HepG2 (cell line): ENCODE results near the gene TCF7L2. TPM values are rescaled to one million over a fixed set of nuclear protein-coding genes. Genes with fewer than 3 reads are reported as not detected.

Source experiments
- ATAC-seq: fragments of 200-7000 bp; cut with Tn5 transposase; 3 replicates; pipeline ENCODE4 v1.9.1; 2020; ENCODE audit warnings: mild to moderate bottlenecking, moderate library complexity
- BruUV-seq: library from RNA; stranded (reverse); fragments of 400-500 nt; replicated peaks from 2 replicates; lab custom pipeline; 2021; lab: Mats Ljungman, UMichigan
- CTCF ChIA-PET: fragments of 300-600 bp; formaldehyde crosslinking; extraction: SDS; loops from one replicate; lab custom pipeline; 2021; ENCODE audit warnings: low total read pairs, inconsistent platforms, low intra/inter-chr PET ratio; lab: Yijun Ruan, JAX
- POLR2A ChIA-PET: fragments of 350-600 bp; sonication (Branson Sonifier 250); formaldehyde crosslinking; loops from one replicate; lab custom pipeline; 2020; ENCODE audit warnings: antibody characterized with exemption, inconsistent platforms; lab: Yijun Ruan, JAX
- DNase-seq: peaks from one replicate; pipeline ENCODE4 v3.0.0-alpha.2; 2015; ENCODE audit warnings: low spot score
- FAIRE-seq: peaks from 3 replicates; lab custom pipeline; 2011; peaks lifted over from hg19 to GRCh38; lab: Jason Lieb, UNC
- H2AFZ ChIP-seq: one replicate; pipeline ENCODE4 v1.6.1; 2011; ENCODE audit warnings: low read length, inconsistent platforms
- H3K27ac ChIP-seq: fragments of 300-600 bp; 3 replicates; pipeline ENCODE4 v1.8.0; 2011; ENCODE audit warnings: mixed run types, mild to moderate bottlenecking, mixed read lengths, low read length, inconsistent platforms; ENCODE audit not compliant: insufficient read depth; ENCODE audit errors: extremely low read length
- H3K27me3 ChIP-seq, 2 experiments: fragments of 200-600 bp in 1 of 2; 2 replicates in 1 of 2; 3 replicates in 1 of 2; pipeline versions ENCODE4 v1.6.0 to v1.8.0; 2011; ENCODE audit warnings: low read length in 2 of 2, mild to moderate bottlenecking in 2 of 2, moderate library complexity in 2 of 2, inconsistent platforms in 1 of 2; ENCODE audit not compliant: insufficient read depth in 2 of 2, control insufficient read depth in 1 of 2
- H3K36me3 ChIP-seq, 2 experiments: fragments of 200-600 bp in 1 of 2; replicated peaks in 1 of 2; 2 replicates in 1 of 2; 3 replicates in 1 of 2; pipeline versions ENCODE4 v1.5.1 to v1.8.0; 2011; ENCODE audit warnings: low read length in 2 of 2, inconsistent platforms in 1 of 2; ENCODE audit not compliant: insufficient read depth in 2 of 2, control insufficient read depth in 1 of 2
- H3K4me1 ChIP-seq: 2 replicates; pipeline ENCODE4 v1.5.1; 2012; ENCODE audit warnings: low read length, inconsistent platforms; ENCODE audit not compliant: insufficient read depth
- H3K4me2 ChIP-seq: 2 replicates; pipeline ENCODE4 v1.6.0; 2011; ENCODE audit warnings: low read depth, low read length, inconsistent platforms
- H3K4me3 ChIP-seq, 3 experiments: fragments of 200-600 bp in 1 of 3; sonication (generic), shearing (Covaris generic) in 1 of 3; replicated peaks in 1 of 3; 2 replicates each; pipeline ENCODE4 v1.5.1; 2011 to 2016; ENCODE audit warnings: low read length in 3 of 3, inconsistent platforms in 2 of 3, low read depth in 2 of 3, mild to moderate bottlenecking in 2 of 3, control low read depth in 1 of 3, mixed read lengths in 1 of 3; ENCODE audit not compliant: insufficient read depth in 1 of 3
- H3K79me2 ChIP-seq: one replicate; pipeline ENCODE4 v1.6.1; 2011; ENCODE audit warnings: low read length, inconsistent platforms; ENCODE audit not compliant: insufficient read depth
- H3K9ac ChIP-seq: 2 replicates; pipeline ENCODE4 v1.6.0; 2011; ENCODE audit warnings: mild to moderate bottlenecking, low read depth, low read length, inconsistent platforms; ENCODE audit not compliant: insufficient read depth
- H3K9me3 ChIP-seq: 2 replicates; pipeline ENCODE4 v1.5.1; 2012; ENCODE audit warnings: mild to moderate bottlenecking, low read length
- H4K20me1 ChIP-seq: 2 replicates; pipeline ENCODE4 v1.6.0; 2011; ENCODE audit warnings: inconsistent platforms, mild to moderate bottlenecking, low read length, moderate library complexity; ENCODE audit not compliant: insufficient read depth
- CREBL2 ChIP-seq: sonication (generic); formaldehyde crosslinking; IDR thresholded peaks from 2 replicates; pipeline ENCODE4 v1.8.1; 2023; ENCODE audit warnings: missing genetic modification reagents, mild to moderate bottlenecking, borderline replicate concordance
- KAT7 ChIP-seq: IDR thresholded peaks from 2 replicates; pipeline ENCODE4 v1.6.1; 2018; ENCODE audit warnings: borderline replicate concordance, missing compliant biosample characterization
- KDM6A ChIP-seq: IDR thresholded peaks from 2 replicates; pipeline ENCODE4 v1.6.1; 2016; ENCODE audit warnings: low read depth
- MAFK ChIP-seq, 2 experiments: IDR thresholded peaks in 1 of 2; conservative IDR thresholded peaks in 1 of 2; 2 replicates each; pipeline ENCODE4 v1.6.1; 2011; ENCODE audit warnings: improper control_type of control experiment in 2 of 2, low read length in 2 of 2
- SMARCC2 ChIP-seq: fragments of 450-650 bp; IDR thresholded peaks from 2 replicates; pipeline ENCODE4 v1.6.1; 2017; ENCODE audit warnings: antibody characterized with exemption, mild to moderate bottlenecking
- UBTF ChIP-seq: sonication (generic); formaldehyde crosslinking; IDR thresholded peaks from 2 replicates; pipeline ENCODE4 v1.4.0; 2020; ENCODE audit warnings: mild to moderate bottlenecking, missing genetic modification reagents
- USF2 ChIP-seq, 2 experiments: sonication (generic) in 1 of 2; formaldehyde crosslinking in 1 of 2; IDR thresholded peaks; 2 replicates each; pipeline versions ENCODE4 v1.5.1 to v1.6.1; 2011 to 2020; ENCODE audit warnings: borderline replicate concordance in 1 of 2, low read depth in 1 of 2, low read length in 1 of 2, mild to moderate bottlenecking in 1 of 2, missing genetic modification reagents in 1 of 2, moderate library complexity in 1 of 2
- ZBTB37 ChIP-seq: sonication (generic); formaldehyde crosslinking; IDR thresholded peaks from 2 replicates; pipeline ENCODE4 v1.4.0; 2020; ENCODE audit warnings: mild to moderate bottlenecking, missing genetic modification reagents
- ZBTB49 ChIP-seq: sonication (generic); formaldehyde crosslinking; IDR thresholded peaks from 2 replicates; pipeline ENCODE4 v1.4.0; 2020; ENCODE audit warnings: missing genetic modification reagents, borderline replicate concordance
- ZFP37 ChIP-seq: sonication (generic); formaldehyde crosslinking; IDR thresholded peaks from 2 replicates; pipeline ENCODE4 v1.4.0; 2020; ENCODE audit warnings: missing genetic modification reagents, borderline replicate concordance
- ZFX ChIP-seq: sonication (generic); formaldehyde crosslinking; IDR thresholded peaks from 2 replicates; pipeline ENCODE4 v1.4.0; 2020; ENCODE audit warnings: mild to moderate bottlenecking, low read depth, missing genetic modification reagents, moderate library complexity
- ZNF10 ChIP-seq: sonication (generic); formaldehyde crosslinking; IDR thresholded peaks from 2 replicates; pipeline ENCODE4 v1.4.0; 2020; ENCODE audit warnings: mild to moderate bottlenecking, low read depth, missing genetic modification reagents, borderline replicate concordance
- ZNF615 ChIP-seq: sonication (generic); formaldehyde crosslinking; IDR thresholded peaks from 2 replicates; pipeline ENCODE4 v1.5.0; 2020; ENCODE audit warnings: mild to moderate bottlenecking, missing genetic modification reagents, borderline replicate concordance
- WGBS: methylation state at CpG from one replicate; pipeline ENCODE4 v1.1.6; 2017; ENCODE audit warnings: low lambda C conversion rate; 5-methylcytosine and 5-hydroxymethylcytosine counted together
- in situ Hi-C: cut with HindIII; loops from 2 replicates; pipeline ENCODE4 v1.10.0; 2017; ENCODE audit warnings: low pct_unique_long_range_greater_than_20kb; ENCODE audit not compliant: extremely low pct_ligation_motif_present
- intact Hi-C: fragments of 100-400 bp; cut with micrococcal nuclease; formaldehyde crosslinking; loops from one replicate; pipeline ENCODE4 v1.10.0; 2022; ENCODE audit not compliant: unreplicated experiment
- polyA plus RNA-seq, 8 experiments: library from polyadenylated mRNA; depleted of rRNA in 3 of 8; stranded (reverse) in 7 of 8; unstranded in 1 of 8; fragments of >200 nt; fragmentation: Illumina TruSeq in 4 of 8; extraction: Trizol in 4 of 8; gene quantifications; 2 replicates each; pipeline versions ENCODE4 v1.2.1 to v1.2.3, GENCODE V29; 2011 to 2016; ENCODE audit warnings: low read depth in 4 of 8, missing spikeins in 1 of 8, mixed read lengths in 1 of 8; ENCODE audit not compliant: insufficient read depth in 1 of 8
- total RNA-seq, 5 experiments: library from RNA; depleted of rRNA; stranded (reverse); fragments of >200 nt; fragmentation: Illumina TruSeq; extraction: Trizol; gene quantifications; 2 replicates each; pipeline ENCODE4 v1.2.3, GENCODE V29; 2016; ENCODE audit warnings: low read depth in 1 of 5

TCF7L2 gene
- total and polyA plus RNA-seq, 2 of the 13 experiments (the other 11 are each of a cell fraction or from before 2014, with no cell fraction given), result 3.9 to 13.7 TPM

GRCh38 chr10:113169111-113169510 is 219.1 kb downstream of the TCF7L2 start:
- Histone ChIP-seq H2AFZ (no peak overlapping the region), H3K36me3 (peaks cover 8 to 27% of the 10 kb centered on the region in 2 experiments; a peak in 4 of 5 replicates), H3K4me3 (no peak overlapping the region), H3K79me2 (no peaks in the 10 kb centered on the region), H3K9me3 (no peaks in the 10 kb centered on the region), H3K9ac (no peak overlapping the region), H3K4me2 (no peak overlapping the region), H4K20me1 (0 out of 2 replicates have a peak, but pooled peaks cover 3% of the 10 kb centered on the region), H3K27me3 (no peaks in the 10 kb centered on the region), H3K4me1 (no peaks in the 10 kb centered on the region), H3K27ac (no peak overlapping the region)
- no TSS peak for BruUV-seq
- POLR2A ChIA-PET, result no interaction called here
- CTCF ChIA-PET, result no interaction called here
- in situ Hi-C loops, result no loop called here
- FAIRE-seq (no peak), ATAC-seq (no peak; the same call in 2 of the 3 replicates), DNase-seq (no peak)
- 89% methylated on average over 10 of the region's 10 CpGs for WGBS
- intact Hi-C loops, result no loop called here
- TF ChIP-seq MAFK (conservative IDR thresholded peaks at IDR 0.05 in 1 of 2, IDR thresholded peaks at IDR 0.05 in 1 of 2; ENCODE audit: low read length in 2 of 2), result no peak
- TF ChIP-seq SMARCC2, result no peak
- TF ChIP-seq ZBTB49, result no peak
- no peak for TF ChIP-seq USF2 (IDR thresholded peaks at IDR 0.05; ENCODE audit: low read depth, low read length)
- TF ChIP-seq USF2 (CRISPR knock-in tag; IDR thresholded peaks at IDR 0.05; ENCODE audit: borderline replicate concordance), result no peak
- no peak for TF ChIP-seq ZNF10 (CRISPR knock-in tag)
- TF ChIP-seq UBTF (CRISPR knock-in tag), result no peak
- TF ChIP-seq ZFP37 (CRISPR knock-in tag), result no peak
- no peak for TF ChIP-seq ZNF615 (CRISPR knock-in tag)
- no peak for TF ChIP-seq ZBTB37 (CRISPR knock-in tag)
- no peak for TF ChIP-seq ZFX (CRISPR knock-in tag)
- TF ChIP-seq CREBL2 (CRISPR knock-in tag), result no peak
- no peak for TF ChIP-seq KDM6A (CRISPR knock-in tag)
- no peak for TF ChIP-seq KAT7 (CRISPR knock-in tag)
